NCI-H187 (cell line): ENCODE data around the gene CCNT1.
A peak's percentile ranks its signal among the peaks of the same experiment; 100 is the strongest.
"Not testable (repeated sequence)": the region's sequence is repeated elsewhere in the genome, so short reads cannot be mapped to it uniquely, and the experiment has no call there.

Experiments
- DNase-seq, 2 experiments: peaks; one replicate each; lab custom pipeline; 2025; lab: John Stamatoyannopoulos, UW

Gene CCNT1

GRCh38 chr12:48716493-48717251, at the start of gene CCNT1:
Gene CCNT1 (minus strand): TSS chr12:48716707. CDS start chr12:48716675, 32 bp downstream.
- DNase-seq: peak; percentile 96 to 99

DNA sequence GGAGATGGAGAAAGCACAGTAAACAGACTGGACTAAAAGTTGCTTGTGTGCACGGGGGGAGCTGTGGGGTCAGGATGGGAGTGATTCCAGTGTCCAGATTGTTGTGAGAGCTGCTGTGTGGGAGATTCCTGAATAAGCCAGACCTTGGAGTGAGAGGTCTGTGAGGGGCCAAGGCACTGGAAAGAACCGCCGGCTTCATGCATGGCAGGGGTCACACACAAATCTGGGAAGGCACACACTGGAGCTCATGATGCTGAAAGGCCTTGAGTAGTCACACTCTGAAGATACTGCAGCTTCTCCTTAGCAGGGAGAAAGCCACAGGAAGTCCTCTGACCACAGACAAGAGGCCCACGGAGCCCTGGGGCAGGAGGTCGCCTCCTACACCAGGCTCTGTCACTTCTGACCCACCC, 49.3 kb upstream of the CCNT1 start:
- DNase-seq: no peak

DNA sequence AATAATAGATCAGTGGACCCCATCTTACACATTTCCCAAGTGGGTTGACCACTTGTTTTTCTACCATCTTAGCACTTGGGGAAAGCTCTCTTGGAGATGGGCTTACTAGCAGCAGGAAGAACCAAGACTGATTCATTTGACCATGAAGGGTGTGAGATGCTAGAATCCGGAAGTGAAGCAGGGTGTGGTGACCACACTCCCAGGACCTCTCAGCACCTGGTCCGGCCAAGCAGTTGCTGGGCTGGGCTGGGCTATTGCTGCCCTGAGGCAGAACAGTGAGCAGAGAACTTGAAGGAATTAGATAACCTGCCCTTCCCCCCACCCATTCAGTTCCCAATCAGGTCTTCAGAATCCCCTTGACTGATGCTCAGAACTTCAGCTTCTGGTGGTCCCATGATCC, 48.0 kb upstream of the CCNT1 start:
- DNase-seq: no peak

GRCh38 chr12:48758737-48759136, 42.2 kb upstream of the CCNT1 start:
- no peak for DNase-seq

DNA sequence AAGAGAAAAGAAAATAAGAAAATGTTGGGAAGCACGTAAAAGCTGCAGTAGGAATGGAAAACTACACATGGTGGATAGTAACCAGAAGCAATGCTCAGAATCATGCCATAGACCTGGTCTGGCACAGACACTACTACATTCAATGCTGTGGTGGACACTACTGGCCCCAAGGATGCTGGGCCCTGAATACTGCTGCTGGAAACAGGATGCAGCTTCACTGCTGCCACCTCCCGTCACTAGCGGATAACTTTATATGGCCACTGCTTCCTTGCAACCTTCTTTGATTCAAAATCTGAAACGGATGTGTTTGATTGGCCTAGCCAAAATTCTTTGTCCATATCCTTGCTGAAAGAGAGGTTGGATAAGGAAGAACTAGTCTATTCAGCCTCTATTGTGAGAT, 41.7 kb upstream of the CCNT1 start:
- no peak for DNase-seq

DNA sequence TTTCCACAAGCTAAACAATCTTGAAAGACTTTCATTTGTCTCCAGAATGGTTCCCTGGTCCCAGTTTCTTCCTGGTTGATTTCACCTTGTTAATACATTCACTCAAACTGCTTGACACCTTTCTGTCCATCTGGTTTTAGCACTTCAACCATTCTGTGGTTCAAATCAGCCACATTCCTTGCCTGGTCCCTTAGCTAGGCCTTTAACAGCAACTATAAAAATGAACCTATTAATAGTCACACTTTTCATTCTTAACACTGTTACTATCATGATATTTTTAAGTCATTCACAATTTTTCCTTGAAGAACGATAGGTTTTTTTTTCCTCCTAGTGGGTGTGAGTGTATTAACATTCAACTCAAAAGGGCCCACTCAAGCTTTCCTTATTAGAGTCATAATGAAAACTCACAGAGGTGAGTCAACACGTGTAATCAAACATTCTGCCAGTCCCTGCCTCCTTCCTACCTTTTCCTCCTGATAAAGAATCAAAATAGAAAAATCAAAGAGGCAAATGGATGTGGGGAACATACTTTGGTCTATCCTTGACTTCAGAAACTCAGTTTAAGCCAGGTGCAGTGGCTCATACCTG, 34.4 kb upstream of the CCNT1 start:
- no peak for DNase-seq

DNA sequence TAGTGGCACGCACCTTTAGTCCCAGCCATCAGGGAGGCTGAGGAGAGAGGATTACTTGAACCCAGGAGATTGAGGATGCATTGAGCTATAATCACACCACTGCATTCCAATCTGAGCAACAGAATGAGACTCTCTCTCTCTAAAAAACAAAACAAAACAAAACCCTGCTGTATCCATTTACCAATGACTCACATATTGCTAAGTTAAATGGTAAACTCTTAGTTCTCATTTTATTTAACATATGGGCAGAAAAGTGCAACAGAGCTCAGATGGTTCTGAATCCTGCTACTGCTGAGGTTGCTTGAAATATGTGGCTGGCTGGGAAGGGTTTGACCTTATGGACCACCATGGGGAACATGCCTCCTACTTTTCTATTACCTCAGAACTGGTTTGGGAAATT, 33.7 kb upstream of the CCNT1 start:
- DNase-seq: no peak

DNA sequence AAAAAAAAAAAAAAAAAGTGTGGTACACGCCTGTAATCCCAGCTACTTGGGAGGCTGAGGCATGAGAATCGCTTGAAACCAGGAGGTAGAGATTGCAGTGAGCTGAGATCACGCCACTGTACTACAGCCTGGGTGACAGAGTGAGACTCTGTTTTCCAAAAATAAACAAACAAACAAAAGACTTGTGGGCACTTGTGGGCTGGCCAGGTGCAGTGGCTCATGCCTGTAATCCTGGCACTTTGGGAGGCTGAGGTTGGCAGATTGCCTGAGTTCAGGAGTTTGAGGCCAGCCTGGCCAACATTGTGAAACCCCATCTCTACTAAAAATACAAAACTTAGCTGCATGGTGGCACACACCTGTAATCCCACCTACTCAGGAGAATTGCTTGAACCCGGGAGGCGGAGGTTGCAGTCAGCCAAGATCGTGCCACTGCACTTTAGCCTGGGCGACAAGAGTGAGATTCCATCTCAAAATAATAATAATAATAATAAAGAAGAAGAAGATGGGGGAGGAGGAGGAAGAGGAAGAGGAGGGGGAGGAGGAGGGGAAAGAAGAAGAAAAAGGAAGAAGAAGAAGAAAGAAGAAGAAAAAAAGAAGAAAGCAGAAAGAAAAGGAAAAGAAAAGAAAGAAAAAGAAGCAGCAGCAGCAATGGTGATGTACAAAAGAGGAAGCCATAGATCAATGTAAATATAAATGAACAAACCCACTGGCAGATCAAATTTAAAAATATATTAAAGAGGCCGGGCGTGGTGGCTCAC, 27.9 kb upstream of the CCNT1 start:
- DNase-seq: no peak

GRCh38 chr12:48739618-48740269, 23.2 kb upstream of the CCNT1 start:
- DNase-seq: no peak

- DNase-seq: no peak
These were observed 19.9 kb upstream of the CCNT1 start for GRCh38 chr12:48736456-48736855.

- no peak for DNase-seq
These were observed 12.3 kb upstream of the CCNT1 start for GRCh38 chr12:48728807-48729206.

DNA sequence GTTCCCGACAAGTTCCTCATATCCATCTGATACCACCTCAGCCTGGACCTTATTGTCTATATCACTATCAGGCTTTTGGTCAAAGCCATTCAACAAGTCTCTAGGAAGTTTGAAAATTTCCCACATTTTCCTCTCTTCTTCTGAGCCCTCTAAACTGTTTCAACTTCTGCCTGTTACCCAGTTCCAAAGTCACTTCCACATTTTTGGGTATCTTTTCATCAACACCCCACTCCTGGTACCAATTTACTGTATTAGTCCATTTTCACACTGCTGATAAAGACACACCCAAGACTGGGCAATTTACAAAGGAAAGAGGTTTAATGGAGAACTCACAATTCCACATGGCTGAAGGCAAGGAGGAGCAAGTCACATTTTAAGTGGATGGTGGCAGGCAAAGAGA, 4.2 kb upstream of the CCNT1 start:
- not testable (repeated sequence) for DNase-seq

DNA sequence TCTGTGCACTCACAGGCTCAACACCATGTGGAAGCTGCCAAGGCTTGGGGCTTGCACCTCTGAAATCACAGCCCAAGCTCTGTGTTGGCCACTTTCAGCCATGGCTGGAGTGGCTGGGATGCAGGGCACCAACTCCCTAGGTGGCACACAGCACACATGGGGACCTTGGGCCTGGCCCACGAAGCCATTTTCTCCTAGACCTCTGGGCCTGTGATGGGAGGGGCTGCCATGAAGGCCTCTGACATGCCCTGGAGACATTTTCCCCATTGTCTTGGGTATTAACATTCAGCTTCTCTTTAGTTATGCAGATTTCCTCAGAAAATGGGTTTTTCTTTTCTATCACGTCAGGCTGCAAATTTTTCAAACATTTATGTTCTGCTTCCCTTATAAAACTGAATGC, 3.7 kb upstream of the CCNT1 start:
- DNase-seq: not testable (repeated sequence)

DNA sequence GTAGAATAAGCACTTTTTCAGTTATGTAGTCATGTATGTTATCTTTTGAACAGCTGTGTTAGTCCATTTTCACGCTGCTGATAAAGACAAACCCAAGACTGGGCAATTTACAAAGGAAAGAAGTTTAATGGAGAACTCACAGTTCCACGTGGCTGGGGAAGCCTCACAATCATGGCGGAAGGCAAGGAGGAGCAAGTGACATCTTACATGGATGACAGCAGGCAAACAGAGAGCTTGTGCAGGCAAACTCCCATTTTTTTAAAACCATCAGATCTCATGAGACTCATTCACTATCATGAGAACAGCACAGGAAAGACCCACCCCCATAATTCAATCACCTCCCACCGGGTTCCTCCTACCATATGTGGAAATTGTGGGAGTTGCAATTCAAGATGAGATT, 2.5 kb upstream of the CCNT1 start:
- not testable (repeated sequence) for DNase-seq

DNA sequence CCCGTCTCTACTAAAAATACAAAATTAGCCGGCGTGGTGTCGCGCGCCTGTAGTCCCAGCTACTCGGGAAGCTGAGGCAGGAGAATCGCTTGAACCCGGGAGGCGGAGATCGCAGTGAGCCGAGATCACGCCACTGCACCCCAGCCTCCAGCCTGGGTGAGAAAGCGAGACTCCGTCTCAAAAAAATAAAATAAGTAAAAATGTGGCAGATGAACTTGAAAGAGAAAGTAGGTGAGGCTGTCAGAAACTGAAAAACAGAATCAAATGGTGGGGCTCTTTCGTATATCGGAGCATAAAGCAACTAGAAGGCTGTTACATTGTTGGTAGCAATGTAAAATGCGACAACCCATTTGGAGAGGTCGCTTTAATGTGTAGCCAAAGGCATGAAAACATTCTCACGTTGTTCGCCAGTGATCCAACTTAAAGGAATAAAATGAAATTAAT, 767 bp upstream of the CCNT1 start:
- no peak for DNase-seq

- no peak for DNase-seq
These were observed 377 bp downstream of the CCNT1 start for GRCh38 chr12:48716168-48716492.

GRCh38 chr12:48712209-48712608, 4.3 kb downstream of the CCNT1 start:
- no peak for DNase-seq

- DNase-seq: not testable (repeated sequence)
These were observed 17.7 kb downstream of the CCNT1 start for GRCh38 chr12:48698822-48699221.

DNA sequence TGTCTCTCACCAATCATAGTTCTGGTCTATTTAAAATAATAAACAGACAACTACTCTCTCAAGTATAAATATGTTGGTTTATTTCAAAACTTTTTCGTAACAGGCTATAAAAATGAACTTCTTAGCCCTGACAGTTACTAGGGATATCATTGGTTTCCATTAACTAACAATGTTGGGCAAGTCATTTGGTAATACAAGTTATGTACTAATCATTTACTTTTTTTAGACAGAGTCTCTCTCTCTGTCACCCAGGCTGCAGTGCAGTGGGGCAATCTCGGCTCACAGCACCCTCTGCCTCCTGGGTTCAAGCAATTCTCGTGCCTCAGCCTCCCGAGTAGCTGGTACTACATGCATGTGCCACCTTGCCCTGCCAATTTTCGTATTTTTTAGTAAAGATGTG, 19.9 kb downstream of the CCNT1 start:
- no peak for DNase-seq

- DNase-seq: no peak
These were observed 20.6 kb downstream of the CCNT1 start for GRCh38 chr12:48695859-48696258.

DNA sequence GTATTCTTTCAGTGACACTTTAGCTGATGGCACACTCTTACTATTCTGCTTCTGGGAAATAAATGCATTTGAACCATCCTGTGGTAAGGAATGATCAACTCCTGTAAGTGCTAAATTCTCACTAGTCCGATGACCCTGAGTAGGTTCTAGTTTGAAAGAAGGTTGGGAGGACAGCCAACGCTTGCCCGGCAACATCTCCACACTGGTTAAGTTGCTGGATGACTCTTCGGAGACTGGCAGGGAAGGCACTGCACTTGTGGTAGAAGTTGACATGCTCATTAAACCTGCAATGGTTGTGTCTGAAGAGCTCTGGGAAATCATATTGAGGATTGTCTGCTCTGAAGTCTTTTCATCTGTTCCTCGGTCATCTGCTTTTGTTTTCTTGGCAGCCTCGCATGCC, 22.5 kb downstream of the CCNT1 start:
- DNase-seq: no peak

GRCh38 chr12:48693572-48693971, 22.9 kb downstream of the CCNT1 start:
- DNase-seq: no peak
